Measurements from ENCODE around the gene RABGAP1L.

RABGAP1L gene

DNA sequence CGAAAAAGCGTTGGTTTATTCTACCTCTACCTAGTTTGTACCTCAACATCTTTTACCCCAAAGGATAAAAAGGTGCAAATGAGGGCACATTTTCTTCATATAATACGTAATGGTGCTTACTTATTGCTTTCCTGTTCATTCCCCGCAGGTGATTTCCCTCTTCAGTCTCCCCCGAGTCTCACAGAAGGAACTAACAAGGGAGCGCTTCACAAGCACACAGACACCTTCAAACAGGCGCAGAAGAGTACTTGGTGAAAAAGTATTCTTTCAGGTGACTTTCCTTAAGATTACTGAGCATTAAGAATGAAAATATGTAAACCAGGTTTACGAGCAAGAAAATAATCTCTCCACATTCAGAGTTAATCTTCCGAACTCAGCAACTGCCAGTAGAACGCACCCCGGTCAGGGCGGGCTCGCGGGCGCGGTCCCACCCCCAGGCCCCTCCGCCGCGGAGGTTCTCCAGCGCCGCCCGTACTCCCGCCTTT lies 511 bp upstream of the RABGAP1L start:
- H3K9me3 ChIP-seq (replicated peaks in 1 of 2; ENCODE audit: control insufficient read depth in 2 of 2, insufficient read depth in 1 of 2, low read depth in 1 of 2, low read length in 2 of 2) = no peaks in the 10 kb centered on the region
- no peaks in the 10 kb centered on the region for H3K36me3 ChIP-seq (replicated peaks in 1 of 2; ENCODE audit: control insufficient read depth in 2 of 2, insufficient read depth in 2 of 2, low read length in 2 of 2)
- H3K9ac ChIP-seq (ENCODE audit: low read depth, low read length, poor library complexity) = peak overlapping the region; percentile 21
- no peak overlapping the region for H3K4ac ChIP-seq (ENCODE audit: low read length)
- peak overlapping the region; percentile 100 for H2AFZ ChIP-seq (ENCODE audit: low read length)
- peak overlapping the region; percentile 99 for H3K23ac ChIP-seq (ENCODE audit: low read depth, low read length, poor library complexity)
- H2BK12ac ChIP-seq (ENCODE audit: low read length) = no peak overlapping the region
- DNase-seq (ENCODE audit: low spot score) = peak; percentile 1
- H2BK5ac ChIP-seq (ENCODE audit: low read length) = no peak overlapping the region
- peak overlapping the region; percentile 71 for H3K18ac ChIP-seq (ENCODE audit: low read length)
- WGBS, 2 donors (ENCODE audit: extremely low coverage in 2 of 2, insufficient read length in 2 of 2, insufficient replicate concordance in 1 of 2) = no CpG with 5 or more reads among the region's 23 CpGs
- H4K91ac ChIP-seq (ENCODE audit: low read depth, low read length, poor library complexity) = no peak overlapping the region
- H2BK120ac ChIP-seq (ENCODE audit: low read depth, low read length) = no peak overlapping the region
- peak overlapping the region; percentile 92 for H3K4me3 ChIP-seq (ENCODE audit: low read length in 2 of 2)
- no peaks in the 10 kb centered on the region for H3K79me1 ChIP-seq (ENCODE audit: low read depth, low read length)
- no peak overlapping the region for H2BK15ac ChIP-seq (ENCODE audit: low read length)
- H3K27me3 ChIP-seq (ENCODE audit: control insufficient read depth in 3 of 3, insufficient read depth in 3 of 3, low read depth in 1 of 3, low read length in 3 of 3) = peaks cover 0 to 9% (median 0%) of the 10 kb centered on the region in 3 experiments
- H4K8ac ChIP-seq (ENCODE audit: low read depth, low read length) = no peak overlapping the region
- H3K27ac ChIP-seq (replicated peaks; ENCODE audit: low read length) = peak overlapping the region; percentile 61
- H2AK5ac ChIP-seq (ENCODE audit: low read depth, low read length) = no peak overlapping the region
- no peak overlapping the region for H3K14ac ChIP-seq (ENCODE audit: low read length)
- peaks cover 2 to 6% of the 10 kb centered on the region in 2 donors for H3K4me1 ChIP-seq (ENCODE audit: control insufficient read depth in 2 of 2, insufficient read depth in 1 of 2, low read depth in 1 of 2, low read length in 2 of 2)
- H3K4me2 ChIP-seq (ENCODE audit: insufficient read depth, low read length, poor library complexity, severe bottlenecking) = peak overlapping the region; percentile 88

DNA sequence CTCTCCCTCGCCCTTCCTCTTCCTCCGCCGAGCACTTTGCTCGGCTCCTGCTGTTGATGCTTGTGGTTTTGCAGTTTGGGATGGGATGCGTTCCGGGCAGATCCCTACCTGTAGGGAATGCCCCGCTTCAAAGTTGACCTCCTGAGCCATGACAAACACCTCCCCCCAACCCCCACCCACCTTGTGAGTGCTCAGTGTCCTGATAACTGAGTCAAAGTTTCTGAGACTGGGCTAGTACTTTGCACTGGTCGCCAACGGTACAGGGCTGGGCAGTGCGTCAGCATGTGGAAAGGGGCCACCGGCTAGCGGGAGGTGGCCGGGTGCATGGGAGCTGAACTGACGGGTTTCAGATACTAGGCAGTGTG lies 771 bp downstream of the RABGAP1L start:
- no peak for DNase-seq (ENCODE audit: low spot score)
- no peaks in the 10 kb centered on the region for H3K9me3 ChIP-seq (replicated peaks in 1 of 2; ENCODE audit: control insufficient read depth in 2 of 2, insufficient read depth in 1 of 2, low read depth in 1 of 2, low read length in 2 of 2)
- H3K27ac ChIP-seq (replicated peaks; ENCODE audit: low read length) = no peak overlapping the region
- H2BK5ac ChIP-seq (ENCODE audit: low read length) = no peak overlapping the region
- peak overlapping the region; percentile 95 for H3K9ac ChIP-seq (ENCODE audit: low read depth, low read length, poor library complexity)
- H4K8ac ChIP-seq (ENCODE audit: low read depth, low read length) = no peak overlapping the region
- H3K27me3 ChIP-seq (ENCODE audit: control insufficient read depth in 3 of 3, insufficient read depth in 3 of 3, low read depth in 1 of 3, low read length in 3 of 3) = peaks cover 0 to 9% (median 0%) of the 10 kb centered on the region in 3 experiments
- H3K23ac ChIP-seq (ENCODE audit: low read depth, low read length, poor library complexity) = peak overlapping the region; percentile 99
- peak overlapping the region; percentile 95 for H3K4me2 ChIP-seq (ENCODE audit: insufficient read depth, low read length, poor library complexity, severe bottlenecking)
- no peak overlapping the region for H4K91ac ChIP-seq (ENCODE audit: low read depth, low read length, poor library complexity)
- no peak overlapping the region for H2BK12ac ChIP-seq (ENCODE audit: low read length)
- H3K4me1 ChIP-seq (ENCODE audit: control insufficient read depth in 2 of 2, insufficient read depth in 1 of 2, low read depth in 1 of 2, low read length in 2 of 2) = peaks cover 2 to 6% of the 10 kb centered on the region in 2 donors
- no peak overlapping the region for H3K14ac ChIP-seq (ENCODE audit: low read length)
- H3K4me3 ChIP-seq (ENCODE audit: low read length in 2 of 2) = peak overlapping the region; percentile 92
- WGBS, 2 donors (ENCODE audit: extremely low coverage in 2 of 2, insufficient read length in 2 of 2, insufficient replicate concordance in 1 of 2) = no CpG with 5 or more reads among the region's 14 CpGs
- H3K79me1 ChIP-seq (ENCODE audit: low read depth, low read length) = no peaks in the 10 kb centered on the region
- H2BK120ac ChIP-seq (ENCODE audit: low read depth, low read length) = no peak overlapping the region
- peak overlapping the region; percentile 100 for H2AFZ ChIP-seq (ENCODE audit: low read length)
- no peak overlapping the region for H2BK15ac ChIP-seq (ENCODE audit: low read length)
- no peak overlapping the region for H3K4ac ChIP-seq (ENCODE audit: low read length)
- H3K18ac ChIP-seq (ENCODE audit: low read length) = peak overlapping the region; percentile 7
- H2AK5ac ChIP-seq (ENCODE audit: low read depth, low read length) = no peak overlapping the region
- H3K36me3 ChIP-seq (replicated peaks in 1 of 2; ENCODE audit: control insufficient read depth in 2 of 2, insufficient read depth in 2 of 2, low read length in 2 of 2) = no peaks in the 10 kb centered on the region

DNA sequence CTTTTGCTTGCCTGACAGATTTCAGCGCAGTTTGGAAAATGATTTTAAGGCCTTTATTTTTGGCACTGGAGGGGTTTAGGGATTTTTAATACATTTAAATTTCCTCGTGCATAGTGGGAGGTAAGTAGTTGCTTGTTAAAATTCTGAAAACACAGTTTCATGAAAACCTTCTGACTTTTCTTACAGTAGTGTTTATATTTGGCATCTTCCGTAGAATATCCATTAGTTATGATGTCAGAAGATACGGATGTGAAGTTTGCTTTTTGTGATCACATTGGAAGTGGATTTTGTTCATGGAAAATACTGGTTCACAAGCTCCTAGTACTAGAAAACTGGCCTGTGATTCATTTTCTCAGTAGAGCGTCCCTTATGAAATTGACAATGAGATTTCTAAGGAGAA lies 1.3 kb downstream of the RABGAP1L start:
- H2AK5ac ChIP-seq (ENCODE audit: low read depth, low read length) = no peak overlapping the region
- H3K4me3 ChIP-seq (ENCODE audit: low read length in 2 of 2) = peak overlapping the region in 1 of 2 donors; percentile 92
- H3K36me3 ChIP-seq (replicated peaks in 1 of 2; ENCODE audit: control insufficient read depth in 2 of 2, insufficient read depth in 2 of 2, low read length in 2 of 2) = no peaks in the 10 kb centered on the region
- peaks cover 2 to 6% of the 10 kb centered on the region in 2 donors for H3K4me1 ChIP-seq (ENCODE audit: control insufficient read depth in 2 of 2, insufficient read depth in 1 of 2, low read depth in 1 of 2, low read length in 2 of 2)
- H2BK5ac ChIP-seq (ENCODE audit: low read length) = no peak overlapping the region
- H3K23ac ChIP-seq (ENCODE audit: low read depth, low read length, poor library complexity) = no peak overlapping the region
- no peak overlapping the region for H2BK12ac ChIP-seq (ENCODE audit: low read length)
- no peak overlapping the region for H4K91ac ChIP-seq (ENCODE audit: low read depth, low read length, poor library complexity)
- peak overlapping the region; percentile 100 for H2AFZ ChIP-seq (ENCODE audit: low read length)
- H3K4ac ChIP-seq (ENCODE audit: low read length) = no peak overlapping the region
- H3K27me3 ChIP-seq (ENCODE audit: control insufficient read depth in 3 of 3, insufficient read depth in 3 of 3, low read depth in 1 of 3, low read length in 3 of 3) = peaks cover 0 to 9% (median 0%) of the 10 kb centered on the region in 3 experiments
- no peak for DNase-seq (ENCODE audit: low spot score)
- no peak overlapping the region for H3K9ac ChIP-seq (ENCODE audit: low read depth, low read length, poor library complexity)
- no peak overlapping the region for H4K8ac ChIP-seq (ENCODE audit: low read depth, low read length)
- no peaks in the 10 kb centered on the region for H3K79me1 ChIP-seq (ENCODE audit: low read depth, low read length)
- H2BK120ac ChIP-seq (ENCODE audit: low read depth, low read length) = no peak overlapping the region
- H3K4me2 ChIP-seq (ENCODE audit: insufficient read depth, low read length, poor library complexity, severe bottlenecking) = no peak overlapping the region
- H3K18ac ChIP-seq (ENCODE audit: low read length) = no peak overlapping the region
- H3K9me3 ChIP-seq (replicated peaks in 1 of 2; ENCODE audit: control insufficient read depth in 2 of 2, insufficient read depth in 1 of 2, low read depth in 1 of 2, low read length in 2 of 2) = no peaks in the 10 kb centered on the region
- H2BK15ac ChIP-seq (ENCODE audit: low read length) = no peak overlapping the region
- H3K27ac ChIP-seq (replicated peaks; ENCODE audit: low read length) = no peak overlapping the region
- no CpG with 5 or more reads among the region's 5 CpGs for WGBS, 2 donors (ENCODE audit: extremely low coverage in 2 of 2, insufficient read length in 2 of 2, insufficient replicate concordance in 1 of 2)
- H3K14ac ChIP-seq (ENCODE audit: low read length) = no peak overlapping the region

DNA sequence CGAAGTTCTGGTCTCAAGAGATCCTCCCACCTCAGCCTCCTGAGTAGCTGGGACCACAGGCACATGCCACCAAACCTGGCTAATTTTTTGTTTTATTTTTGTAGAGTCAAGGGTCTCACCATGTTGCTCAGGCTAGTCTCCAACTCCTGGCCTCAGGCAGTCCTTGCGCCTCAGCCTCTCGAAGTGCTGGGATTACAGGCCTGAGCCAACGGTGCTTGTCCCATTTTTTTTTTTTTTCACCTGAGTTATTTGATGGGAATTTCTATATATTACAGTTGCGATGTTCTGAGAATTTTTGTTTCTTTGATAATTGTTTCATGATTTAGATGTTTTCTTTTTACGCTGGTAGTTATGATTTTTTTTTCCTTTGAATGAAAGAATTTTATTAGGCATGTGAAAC lies 2.5 kb downstream of the RABGAP1L start:
- Histone ChIP-seq H2BK5ac (ENCODE audit: low read length) (no peak overlapping the region), H2BK120ac (ENCODE audit: low read depth, low read length) (no peak overlapping the region), H3K27me3 (ENCODE audit: control insufficient read depth in 3 of 3, insufficient read depth in 3 of 3, low read depth in 1 of 3, low read length in 3 of 3) (peaks cover 0 to 4% (median 0%) of the 10 kb centered on the region in 3 experiments), H4K8ac (ENCODE audit: low read depth, low read length) (no peak overlapping the region), H4K91ac (ENCODE audit: low read depth, low read length, poor library complexity) (no peak overlapping the region), H3K4me1 (ENCODE audit: control insufficient read depth in 2 of 2, insufficient read depth in 1 of 2, low read depth in 1 of 2, low read length in 2 of 2) (peaks cover 2 to 6% of the 10 kb centered on the region in 2 donors), H3K27ac (replicated peaks; ENCODE audit: low read length) (no peak overlapping the region), H3K4me3 (ENCODE audit: low read length in 2 of 2) (no peak overlapping the region), H3K4ac (ENCODE audit: low read length) (no peak overlapping the region), H2BK12ac (ENCODE audit: low read length) (no peak overlapping the region), H2AK5ac (ENCODE audit: low read depth, low read length) (no peak overlapping the region), H3K4me2 (ENCODE audit: insufficient read depth, low read length, poor library complexity, severe bottlenecking) (no peak overlapping the region), H2BK15ac (ENCODE audit: low read length) (no peak overlapping the region), H3K79me1 (ENCODE audit: low read depth, low read length) (no peaks in the 10 kb centered on the region), H3K18ac (ENCODE audit: low read length) (no peak overlapping the region), H3K9ac (ENCODE audit: low read depth, low read length, poor library complexity) (no peak overlapping the region), H2AFZ (ENCODE audit: low read length) (no peak overlapping the region), H3K23ac (ENCODE audit: low read depth, low read length, poor library complexity) (no peak overlapping the region), H3K9me3 (replicated peaks in 1 of 2; ENCODE audit: control insufficient read depth in 2 of 2, insufficient read depth in 1 of 2, low read depth in 1 of 2, low read length in 2 of 2) (no peaks in the 10 kb centered on the region), H3K14ac (ENCODE audit: low read length) (no peak overlapping the region), H3K36me3 (replicated peaks in 1 of 2; ENCODE audit: control insufficient read depth in 2 of 2, insufficient read depth in 2 of 2, low read length in 2 of 2) (no peaks in the 10 kb centered on the region)
- DNase-seq (ENCODE audit: low spot score) = no peak
- WGBS, 2 donors (ENCODE audit: extremely low coverage in 2 of 2, insufficient read length in 2 of 2, insufficient replicate concordance in 1 of 2) = no CpG with 5 or more reads among the region's 6 CpGs

All from neuronal stem cell (in vitro differentiated cells).